Ureter (tissue), 1 donor: ENCODE data around the gene CDH4. TPM values are rescaled to one million over a fixed set of nuclear protein-coding genes. Genes with fewer than 3 reads are reported as not detected.

Experiments used
- DNase-seq: peaks from one replicate; pipeline ENCODE4 v3.0.0-alpha.2; 2020; ENCODE audit warnings: low spot score
- total RNA-seq: library from RNA; stranded (reverse); gene quantifications from one replicate; pipeline ENCODE4 v1.2.4, GENCODE V29; 2023
- donor health status: DM: yes; HTN: yes; CAD: no.

The CDH4 gene
- total RNA-seq, 1 donor from 2014 or later: 0.26 TPM

DNA sequence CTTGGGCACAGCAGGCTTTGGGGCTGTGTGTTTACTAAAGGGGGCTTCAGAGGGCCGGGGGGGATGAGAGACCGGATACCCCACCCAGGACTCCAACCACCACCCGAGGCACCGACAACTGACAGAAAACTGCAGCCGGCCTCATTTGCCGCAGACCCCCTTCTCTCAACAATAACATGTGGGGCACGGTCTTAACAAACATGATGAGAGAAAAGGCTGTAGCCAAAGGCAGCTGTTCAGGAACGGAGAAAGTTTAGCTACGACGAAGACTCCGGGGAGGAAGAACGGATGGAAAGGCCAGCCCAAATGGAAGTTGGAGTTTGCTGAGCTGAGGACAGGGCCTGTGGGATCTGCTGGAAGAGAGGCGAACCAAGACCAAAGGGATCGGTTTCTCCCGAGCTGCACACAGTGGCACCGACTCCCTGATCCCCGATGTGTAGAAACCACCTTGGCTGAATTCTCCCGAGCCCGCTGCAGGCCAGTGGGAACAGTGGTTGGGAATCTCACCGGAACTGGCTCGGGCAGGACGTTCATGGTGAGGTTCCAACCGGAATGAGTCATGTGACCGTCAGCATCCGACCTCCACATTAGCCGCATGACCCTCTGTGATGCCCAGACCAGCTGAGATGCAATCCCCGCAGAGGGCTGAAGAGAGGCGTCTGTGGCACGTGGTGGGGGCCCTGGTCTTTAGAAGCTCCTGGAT is 454.3 kb downstream of the CDH4 start:
- no peak for DNase-seq

- no peak for DNase-seq
Observed at GRCh38 chr20:61708891-61709290, 456.8 kb downstream of the CDH4 start.

DNA sequence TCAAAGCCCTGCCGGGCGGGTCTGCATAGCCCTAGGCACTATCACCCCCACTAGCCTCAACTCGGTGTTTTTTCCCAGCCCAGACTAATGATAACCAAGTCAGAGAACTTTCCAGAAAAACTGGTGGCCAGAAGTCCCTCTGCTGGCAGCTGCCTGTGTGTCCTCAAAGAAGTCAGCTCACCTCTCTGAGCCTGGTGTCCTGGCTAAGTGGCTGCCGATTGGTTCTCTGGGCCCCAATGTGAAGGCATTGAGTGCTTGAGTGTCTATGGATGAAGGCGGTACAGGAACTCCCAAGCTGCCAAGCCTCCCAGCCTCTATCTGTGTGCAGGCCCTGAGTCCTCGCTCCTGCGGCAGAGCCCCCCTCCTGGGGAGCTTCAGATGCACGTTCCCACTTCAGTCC is 458.0 kb downstream of the CDH4 start:
- DNase-seq: no peak

DNA sequence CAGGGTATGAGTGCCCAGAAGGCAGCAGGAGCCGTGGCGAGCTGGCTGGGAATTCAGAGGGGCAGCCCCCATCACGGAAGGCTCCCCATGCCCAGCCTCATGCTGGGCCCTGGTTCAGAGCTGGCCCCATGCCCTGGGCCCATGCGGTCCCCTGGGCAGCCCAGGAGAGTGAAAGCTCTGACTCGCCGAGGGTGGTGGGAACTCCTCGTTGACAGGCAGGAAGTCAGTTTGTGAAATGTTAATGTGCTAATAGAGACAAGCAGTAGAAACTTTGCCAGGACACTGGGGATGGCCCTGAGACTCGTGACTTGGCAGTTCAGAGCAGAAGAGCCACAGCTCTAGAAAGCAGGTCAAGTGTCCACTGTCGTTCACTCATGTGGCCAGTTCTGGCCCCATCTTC is 460.6 kb downstream of the CDH4 start:
- no peak for DNase-seq

GRCh38 chr20:61718361-61719005 is 466.4 kb downstream of the CDH4 start:
- DNase-seq: no peak

DNA sequence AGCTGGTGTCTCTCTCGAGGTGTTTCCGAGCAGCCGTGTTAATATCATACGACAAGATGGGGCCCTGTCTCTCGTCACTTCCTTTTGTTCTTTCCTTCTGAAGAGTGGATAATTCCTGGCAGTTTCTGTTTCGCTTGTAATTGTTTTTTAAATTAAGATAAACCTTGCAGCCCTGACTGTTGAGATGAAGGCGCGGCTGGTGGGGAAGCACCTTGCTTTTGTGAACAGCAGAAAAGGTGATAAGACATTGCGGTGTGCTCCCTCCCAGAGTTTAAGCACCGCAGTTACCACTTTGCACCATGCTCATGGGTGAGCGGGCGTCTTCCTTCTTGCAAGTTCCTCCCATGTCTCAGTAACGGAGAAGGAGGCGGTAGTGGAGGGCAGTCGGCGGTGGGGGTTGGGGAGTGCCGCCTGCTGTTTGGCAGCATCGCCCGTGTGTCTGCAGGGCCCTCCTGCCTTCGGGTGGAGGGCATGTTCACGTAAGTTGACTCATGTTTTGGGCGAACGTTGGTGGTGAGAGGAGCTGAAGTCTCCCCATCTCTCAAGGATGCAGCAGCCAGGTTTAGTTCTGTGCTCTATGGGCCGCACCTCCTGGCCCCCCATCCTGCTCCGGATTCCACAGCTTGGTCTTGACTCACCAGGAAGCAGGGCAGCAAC is 467.8 kb downstream of the CDH4 start:
- DNase-seq: no peak

- DNase-seq: no peak
Observed at GRCh38 chr20:61720348-61720696, 468.3 kb downstream of the CDH4 start.

DNA sequence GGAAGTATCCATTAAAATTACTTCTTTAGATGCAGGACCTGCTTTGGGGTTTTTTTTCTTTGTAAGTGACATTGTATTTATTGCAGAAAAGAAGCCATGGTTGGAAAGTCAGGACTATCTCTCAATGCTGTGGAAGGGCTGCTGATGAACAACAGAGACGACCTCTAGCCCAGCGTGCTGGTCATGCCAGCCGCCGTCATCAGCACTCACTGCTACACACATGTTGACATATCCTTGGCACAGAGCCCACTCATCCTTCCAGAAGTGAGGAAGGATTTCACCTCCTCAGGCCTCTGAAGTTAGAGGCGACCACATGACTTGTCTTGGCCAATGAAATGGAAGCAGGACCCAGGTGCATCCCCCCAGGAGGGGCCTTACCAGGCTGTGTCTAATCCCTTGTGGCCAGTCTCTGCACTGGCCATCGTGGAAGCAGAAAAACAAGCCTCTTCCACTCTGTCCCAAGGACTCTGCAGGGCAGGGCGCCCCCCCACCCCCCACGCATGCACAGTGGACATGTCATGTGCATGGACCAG is 470.2 kb downstream of the CDH4 start:
- DNase-seq: no peak

- no peak for DNase-seq
Observed at GRCh38 chr20:61723529-61724257, 471.6 kb downstream of the CDH4 start.

DNA sequence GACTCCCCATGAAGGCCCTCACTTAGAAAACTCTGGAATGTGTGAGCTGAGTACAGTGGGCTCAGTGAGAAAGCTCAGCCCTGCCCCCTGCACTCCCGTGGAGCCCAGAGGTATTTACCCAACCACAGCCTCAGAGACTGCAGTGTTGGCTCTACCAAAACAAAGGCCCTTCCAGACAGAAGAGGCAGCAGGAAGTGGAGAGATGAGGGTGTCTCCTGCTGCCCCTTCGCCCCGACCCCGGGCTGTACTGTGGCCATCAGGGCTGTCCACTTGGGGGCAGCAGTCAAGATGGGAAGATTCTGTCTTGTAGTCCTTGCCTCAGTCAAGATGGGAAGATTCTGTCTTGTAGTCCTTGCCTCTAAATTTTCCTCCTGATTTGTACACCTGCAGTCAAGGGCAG is 472.3 kb downstream of the CDH4 start:
- DNase-seq: no peak

DNA sequence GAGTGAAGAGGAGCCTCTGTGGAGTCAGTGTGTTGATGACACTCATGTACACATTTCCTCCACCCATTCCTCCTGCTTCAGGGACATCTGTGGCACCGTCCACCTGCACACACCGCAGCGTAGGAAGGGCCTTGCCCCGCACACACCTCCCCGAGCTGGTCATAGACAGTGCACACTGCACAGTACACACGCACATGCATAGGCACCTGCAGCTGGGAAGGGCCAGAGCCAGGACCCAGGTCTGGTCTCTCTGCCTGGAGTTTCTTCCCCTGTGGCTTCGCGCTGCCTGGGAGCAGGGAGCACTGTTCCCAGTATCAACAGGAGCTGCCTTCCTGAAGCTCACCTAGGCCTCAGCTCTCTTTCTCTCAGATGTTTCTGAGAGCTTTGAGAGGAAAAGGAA is 473.1 kb downstream of the CDH4 start:
- DNase-seq: no peak

DNA sequence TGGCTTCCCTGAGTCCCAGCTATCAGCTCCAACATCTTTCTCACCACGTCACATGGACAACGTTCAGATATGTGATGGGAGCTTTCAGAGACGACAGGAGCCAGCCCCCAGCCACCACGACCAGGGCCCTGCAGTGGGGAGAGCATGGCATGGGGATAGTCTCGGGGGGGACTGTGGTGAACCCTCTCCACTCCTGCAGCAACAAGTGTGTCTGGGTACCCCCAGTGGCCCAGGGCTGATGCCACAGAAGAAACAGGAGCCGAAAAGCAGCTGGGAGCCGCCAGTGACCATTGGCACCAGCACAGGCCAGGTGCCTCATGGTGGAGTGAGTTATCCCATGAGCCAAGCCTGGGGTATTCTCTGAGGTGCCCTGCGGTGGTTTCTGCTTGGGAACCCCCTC is 473.9 kb downstream of the CDH4 start:
- DNase-seq: no peak

DNA sequence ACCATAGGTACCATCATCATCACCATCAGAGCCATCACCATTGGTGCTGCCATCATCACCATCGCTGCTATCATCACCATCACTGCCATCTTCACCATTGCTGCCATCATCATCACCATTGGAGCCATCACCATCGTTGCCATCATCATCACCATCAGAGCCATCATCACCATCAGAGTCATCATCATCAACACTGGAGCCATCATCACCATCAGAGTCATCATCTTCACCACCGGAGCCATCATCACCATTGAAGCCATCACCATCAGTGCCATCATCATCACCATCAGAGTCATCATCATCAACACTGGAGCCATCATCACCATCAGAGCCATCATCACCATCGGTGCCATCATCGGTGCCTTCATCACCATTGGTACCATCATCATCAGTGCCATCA is 474.9 kb downstream of the CDH4 start:
- DNase-seq: no peak

- DNase-seq: no peak
Observed at GRCh38 chr20:61727761-61728160, 475.7 kb downstream of the CDH4 start.

DNA sequence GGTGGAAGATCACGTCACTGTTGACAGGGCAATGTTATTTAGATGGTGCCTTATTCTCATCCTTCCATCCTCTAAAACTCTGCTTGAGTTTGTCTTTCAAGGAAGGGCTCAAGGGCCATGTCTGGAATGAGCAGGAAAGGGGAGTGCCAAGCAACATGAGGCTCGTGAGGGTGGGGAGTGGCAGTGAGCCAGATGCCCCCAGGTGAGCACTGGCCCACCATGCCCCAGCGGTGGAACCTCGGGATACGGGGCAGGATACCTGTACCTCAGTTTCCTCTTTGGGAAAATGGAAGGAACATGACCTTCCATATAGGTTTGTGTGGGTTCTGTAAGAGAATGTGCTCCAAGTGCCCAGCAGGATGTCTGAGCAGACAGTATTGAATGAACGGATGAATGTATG is 476.3 kb downstream of the CDH4 start:
- no peak for DNase-seq

- DNase-seq: no peak
Observed at GRCh38 chr20:61728786-61729770, 477.0 kb downstream of the CDH4 start.

DNA sequence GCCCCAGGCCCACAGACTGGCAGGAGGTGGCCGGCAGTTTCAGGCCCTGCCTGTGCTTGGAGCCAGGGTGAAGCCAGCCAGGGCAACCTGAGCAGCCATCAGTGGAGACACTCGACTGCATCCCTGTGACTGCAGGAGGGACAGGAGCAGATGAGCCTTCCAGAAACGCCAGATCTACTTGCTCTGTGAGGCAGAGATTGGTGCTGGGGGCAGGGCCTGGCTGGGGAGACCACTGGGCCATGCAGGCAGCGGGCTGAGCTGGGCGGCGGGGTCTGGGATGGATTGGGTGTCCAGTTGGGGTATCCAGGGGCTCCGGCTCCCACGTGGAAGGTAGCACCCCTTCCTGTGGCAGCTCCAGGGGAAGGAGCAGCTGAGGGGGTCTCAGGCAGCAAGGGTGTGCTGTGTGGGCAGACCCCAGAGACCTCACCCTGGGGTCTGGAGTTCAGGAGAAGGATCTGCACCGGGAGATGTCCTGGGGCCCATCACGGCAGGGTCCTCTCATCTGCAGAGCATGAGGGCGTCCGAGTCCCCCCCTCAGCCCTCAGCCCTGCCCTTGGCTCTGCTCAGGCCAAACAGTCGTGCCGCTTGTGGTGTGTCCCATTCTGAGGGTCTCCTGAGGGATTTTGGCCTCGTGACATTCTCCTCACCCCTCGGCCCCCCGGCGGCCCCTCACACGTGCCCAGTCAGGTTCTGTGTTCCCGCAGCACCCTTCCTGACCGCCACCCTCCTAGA is 478.7 kb downstream of the CDH4 start:
- DNase-seq: no peak

DNA sequence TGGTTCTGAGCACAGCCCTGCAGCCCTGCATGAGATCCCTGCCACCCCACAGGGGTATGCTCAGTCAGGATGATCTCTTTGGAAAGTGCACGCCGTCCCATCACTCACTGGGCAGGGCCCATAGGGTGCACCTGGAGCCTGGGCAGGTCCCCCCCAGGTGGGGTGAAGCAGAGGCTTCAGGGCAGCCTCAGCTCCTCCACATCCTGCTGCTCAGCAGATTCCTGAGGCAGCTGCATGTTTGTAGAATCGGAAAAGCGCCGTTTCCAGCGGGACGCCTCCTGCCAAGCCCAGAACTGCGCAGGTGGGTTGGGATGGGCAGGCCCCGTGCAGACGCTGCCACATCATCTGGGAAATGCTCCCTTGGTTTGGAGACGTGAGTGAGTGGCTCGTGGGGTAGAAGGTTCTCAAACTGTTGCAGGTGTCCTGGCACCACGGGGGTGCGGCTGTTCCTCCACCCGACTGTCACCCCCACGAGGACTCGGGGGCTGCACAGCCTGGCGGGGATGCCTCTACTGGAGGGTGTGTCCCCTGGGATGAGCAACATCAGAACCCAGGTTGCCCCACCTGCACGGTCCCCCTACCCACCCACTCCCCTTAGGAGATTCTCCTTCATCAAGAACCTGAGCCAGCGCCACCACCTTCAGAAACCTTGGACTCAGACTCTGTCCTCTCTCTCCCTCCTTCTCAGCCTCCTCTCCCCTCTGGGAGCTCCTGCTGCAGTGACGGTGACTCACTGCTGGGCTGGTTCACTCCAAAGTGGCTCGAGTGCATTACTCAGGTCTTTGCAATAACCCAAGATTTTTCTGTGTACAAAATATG is 479.5 kb downstream of the CDH4 start:
- DNase-seq: no peak

DNA sequence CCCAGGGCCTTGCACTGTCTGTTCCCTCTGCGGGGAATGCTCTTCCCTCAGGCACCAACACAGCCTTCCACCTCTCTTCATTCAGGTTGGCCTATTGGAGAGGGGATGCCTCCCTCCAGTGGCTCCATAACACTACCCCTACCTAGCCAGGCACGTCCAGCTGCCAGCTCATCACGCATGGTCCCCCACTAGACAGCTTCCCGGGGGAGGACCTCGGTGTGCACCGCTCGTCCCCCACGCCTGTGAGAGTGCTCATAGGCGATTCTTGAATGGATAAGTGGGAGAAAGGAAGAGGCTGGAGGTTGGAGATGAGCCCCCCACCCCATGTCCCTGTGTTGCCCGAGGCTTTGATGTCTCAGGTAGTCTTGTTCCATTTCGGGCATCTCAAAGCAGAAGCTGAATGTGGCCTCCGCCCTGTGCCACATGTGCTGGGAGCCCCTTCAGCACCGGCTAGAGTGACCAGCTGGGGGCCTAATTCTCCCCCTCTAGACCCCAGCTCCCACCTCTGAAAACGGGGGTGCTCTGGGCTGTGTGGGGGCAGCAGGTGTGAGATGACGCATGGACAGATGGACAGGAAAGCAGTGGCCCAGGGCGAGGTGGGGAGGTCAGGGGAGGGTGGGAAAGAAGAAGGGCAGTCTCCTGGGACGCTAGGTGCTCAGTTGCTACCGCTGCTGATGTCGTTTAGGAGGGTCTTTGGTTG is 480.6 kb downstream of the CDH4 start:
- no peak for DNase-seq
